ENCODE data around the gene TMBIM4.
"Not testable (repeated sequence)": the region's sequence is repeated elsewhere in the genome, so short reads cannot be mapped to it uniquely, and the experiment has no call there.

TMBIM4 gene

DNA sequence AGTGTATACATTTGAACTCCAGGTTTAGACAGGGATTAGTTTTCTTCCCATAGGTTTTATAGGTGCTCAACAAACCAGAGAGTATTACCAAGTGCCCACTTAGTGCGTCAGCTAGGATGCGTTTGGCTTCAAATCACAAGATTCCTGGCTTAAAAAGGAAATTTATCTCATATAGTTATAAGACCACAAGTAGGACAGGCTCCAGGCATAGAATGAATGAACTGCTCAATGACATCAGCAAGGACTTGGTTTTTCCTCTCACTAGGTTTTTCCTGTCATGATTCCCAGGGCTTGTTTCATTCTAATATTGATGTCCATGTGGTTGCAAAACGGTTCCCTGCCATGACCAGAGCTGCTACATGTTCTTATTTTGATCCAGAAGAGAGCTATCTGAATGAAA lies 13.2 kb upstream of the TMBIM4 start:
- no peaks in the 10 kb centered on the region for H3K4me1 ChIP-seq (ENCODE audit: control insufficient read depth, insufficient read depth, low read length)
- H3K9me3 ChIP-seq (ENCODE audit: control insufficient read depth, insufficient read depth, low read length), result no peaks in the 10 kb centered on the region
- H3K4me3 ChIP-seq (ENCODE audit: low read depth, low read length), result no peak overlapping the region
- H3K27ac ChIP-seq (ENCODE audit: low read depth, low read length), result no peak overlapping the region
- no peak overlapping the region for H3K9ac ChIP-seq (ENCODE audit: low read depth, low read length)
- H3K36me3 ChIP-seq (ENCODE audit: control insufficient read depth, insufficient read depth, low read length), result no peaks in the 10 kb centered on the region
- H3K27me3 ChIP-seq (ENCODE audit: control insufficient read depth, insufficient read depth, low read length), result peaks cover 12% of the 10 kb centered on the region

DNA sequence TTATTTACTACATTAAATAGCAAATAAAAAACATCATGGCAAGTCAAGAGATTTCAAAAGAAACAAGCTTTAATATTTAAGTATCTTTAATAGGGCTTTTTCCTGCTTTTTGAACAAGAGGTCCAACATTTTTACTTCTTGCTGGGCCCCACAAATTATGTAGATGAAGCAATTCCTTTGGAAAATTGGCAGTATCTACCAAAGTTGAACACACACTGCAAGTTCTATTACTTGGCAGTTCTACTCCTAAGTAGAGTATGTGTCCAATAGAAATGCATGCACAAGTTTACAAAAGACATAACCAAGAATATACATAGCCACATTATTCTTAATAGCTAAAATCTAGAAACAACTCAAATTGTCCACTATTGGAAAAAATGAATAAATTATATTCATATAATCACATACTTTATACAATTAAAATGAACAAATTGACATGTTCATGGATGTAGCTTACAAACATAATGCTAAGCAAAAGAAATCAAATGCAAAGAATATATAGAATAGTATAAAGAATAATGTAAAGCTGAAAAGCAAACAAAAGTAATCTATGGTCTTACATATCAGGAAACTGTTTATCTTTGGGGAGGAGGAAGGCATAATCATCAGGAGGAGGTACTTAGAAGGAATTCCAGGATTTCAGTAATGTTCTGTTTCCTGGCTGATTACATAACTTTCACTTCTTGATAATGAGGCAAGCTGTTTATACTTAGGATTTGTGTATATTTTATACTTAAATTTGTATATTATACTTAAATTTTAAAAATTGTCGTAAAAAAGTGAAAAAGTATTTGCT lies 6.5 kb upstream of the TMBIM4 start:
- Histone ChIP-seq H3K4me1 (ENCODE audit: control insufficient read depth, insufficient read depth, low read length) (no peaks in the 10 kb centered on the region), H3K9me3 (ENCODE audit: control insufficient read depth, insufficient read depth, low read length) (peaks cover 8% of the 10 kb centered on the region; the same call in 1 of the 2 replicates), H3K27me3 (ENCODE audit: control insufficient read depth, insufficient read depth, low read length) (no peaks in the 10 kb centered on the region; the same call in 1 of the 2 replicates), H3K9ac (ENCODE audit: low read depth, low read length) (no peak overlapping the region), H3K36me3 (ENCODE audit: control insufficient read depth, insufficient read depth, low read length) (no peaks in the 10 kb centered on the region), H3K4me3 (ENCODE audit: low read depth, low read length) (no peak overlapping the region), H3K27ac (ENCODE audit: low read depth, low read length) (no peak overlapping the region)

GRCh38 chr12:66174391-66175325 lies 4.9 kb upstream of the TMBIM4 start:
- not testable (repeated sequence) for H3K4me1 ChIP-seq (ENCODE audit: control insufficient read depth, insufficient read depth, low read length); H3K27me3 ChIP-seq (ENCODE audit: control insufficient read depth, insufficient read depth, low read length)

GRCh38 chr12:66170606-66171005 lies 810 bp upstream of the TMBIM4 start:
- peaks cover 8% of the 10 kb centered on the region; the same call in 1 of the 2 replicates for H3K9me3 ChIP-seq (ENCODE audit: control insufficient read depth, insufficient read depth, low read length)
- no peaks in the 10 kb centered on the region for H3K4me1 ChIP-seq (ENCODE audit: control insufficient read depth, insufficient read depth, low read length)
- no peaks in the 10 kb centered on the region for H3K36me3 ChIP-seq (ENCODE audit: control insufficient read depth, insufficient read depth, low read length)
- no peak overlapping the region for H3K9ac ChIP-seq (ENCODE audit: low read depth, low read length)
- H3K27ac ChIP-seq (ENCODE audit: low read depth, low read length), result no peak overlapping the region
- peak overlapping the region; percentile 92; the same call in 1 of the 2 replicates for H3K4me3 ChIP-seq (ENCODE audit: low read depth, low read length)
- H3K27me3 ChIP-seq (ENCODE audit: control insufficient read depth, insufficient read depth, low read length), result no peaks in the 10 kb centered on the region

More at GRCh38 chr12:66174391-66175325, 4.9 kb upstream of the TMBIM4 start:
- H3K4me3 ChIP-seq (ENCODE audit: low read depth, low read length); H3K9ac ChIP-seq (ENCODE audit: low read depth, low read length); H3K36me3 ChIP-seq (ENCODE audit: control insufficient read depth, insufficient read depth, low read length); H3K9me3 ChIP-seq (ENCODE audit: control insufficient read depth, insufficient read depth, low read length); H3K27ac ChIP-seq (ENCODE audit: low read depth, low read length): not testable (repeated sequence)

- Histone ChIP-seq H3K9me3 (ENCODE audit: control insufficient read depth, insufficient read depth, low read length) (no peaks in the 10 kb centered on the region; the same call in 1 of the 2 replicates), H3K4me1 (ENCODE audit: control insufficient read depth, insufficient read depth, low read length) (no peaks in the 10 kb centered on the region), H3K27ac (ENCODE audit: low read depth, low read length) (no peak overlapping the region), H3K27me3 (ENCODE audit: control insufficient read depth, insufficient read depth, low read length) (no peaks in the 10 kb centered on the region), H3K9ac (ENCODE audit: low read depth, low read length) (no peak overlapping the region), H3K4me3 (ENCODE audit: low read depth, low read length) (peak overlapping the region; percentile 92), H3K36me3 (ENCODE audit: control insufficient read depth, insufficient read depth, low read length) (no peaks in the 10 kb centered on the region)
Measured at GRCh38 chr12:66168410-66168809, 1.4 kb downstream of the TMBIM4 start.

GRCh38 chr12:66166561-66166960 lies 3.2 kb downstream of the TMBIM4 start:
- Histone ChIP-seq H3K27me3 (ENCODE audit: control insufficient read depth, insufficient read depth, low read length) (no peaks in the 10 kb centered on the region), H3K9ac (ENCODE audit: low read depth, low read length) (no peak overlapping the region), H3K27ac (ENCODE audit: low read depth, low read length) (no peak overlapping the region), H3K36me3 (ENCODE audit: control insufficient read depth, insufficient read depth, low read length) (no peaks in the 10 kb centered on the region), H3K4me3 (ENCODE audit: low read depth, low read length) (no peak overlapping the region), H3K9me3 (ENCODE audit: control insufficient read depth, insufficient read depth, low read length) (no peaks in the 10 kb centered on the region; the same call in 1 of the 2 replicates), H3K4me1 (ENCODE audit: control insufficient read depth, insufficient read depth, low read length) (no peaks in the 10 kb centered on the region)

DNA sequence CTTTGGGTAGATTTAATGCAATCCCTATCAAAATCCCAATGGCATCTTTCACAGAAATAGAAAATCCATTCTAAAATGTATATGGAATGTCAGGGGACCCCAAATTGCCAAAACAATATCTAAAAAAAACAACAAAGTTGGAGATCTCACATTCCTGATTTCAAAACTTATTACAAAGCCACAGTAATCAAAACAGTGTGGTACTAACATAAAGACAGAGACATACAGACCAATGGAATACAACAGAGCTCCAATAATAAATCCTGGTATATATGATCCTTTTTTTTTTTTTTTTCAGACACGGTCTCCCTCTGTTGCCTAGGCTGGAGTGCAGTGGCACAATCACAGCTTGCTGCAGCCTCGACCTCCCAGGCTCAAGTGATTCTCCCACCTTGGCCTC lies 4.7 kb downstream of the TMBIM4 start:
- H3K36me3 ChIP-seq (ENCODE audit: control insufficient read depth, insufficient read depth, low read length), result no peaks in the 10 kb centered on the region
- H3K27ac ChIP-seq (ENCODE audit: low read depth, low read length), result no peak overlapping the region

GRCh38 chr12:66164349-66164821 lies 5.4 kb downstream of the TMBIM4 start:
- Histone ChIP-seq H3K9me3 (ENCODE audit: control insufficient read depth, insufficient read depth, low read length) (no peaks in the 10 kb centered on the region; the same call in 1 of the 2 replicates), H3K4me3 (ENCODE audit: low read depth, low read length) (no peak overlapping the region), H3K4me1 (ENCODE audit: control insufficient read depth, insufficient read depth, low read length) (no peaks in the 10 kb centered on the region), H3K36me3 (ENCODE audit: control insufficient read depth, insufficient read depth, low read length) (no peaks in the 10 kb centered on the region), H3K9ac (ENCODE audit: low read depth, low read length) (no peak overlapping the region), H3K27ac (ENCODE audit: low read depth, low read length) (no peak overlapping the region), H3K27me3 (ENCODE audit: control insufficient read depth, insufficient read depth, low read length) (no peaks in the 10 kb centered on the region)

More for the DNA sequence above, 4.7 kb downstream of the TMBIM4 start:
- Histone ChIP-seq H3K9me3 (ENCODE audit: control insufficient read depth, insufficient read depth, low read length) (no peaks in the 10 kb centered on the region; the same call in 1 of the 2 replicates), H3K4me1 (ENCODE audit: control insufficient read depth, insufficient read depth, low read length) (no peaks in the 10 kb centered on the region), H3K4me3 (ENCODE audit: low read depth, low read length) (no peak overlapping the region), H3K9ac (ENCODE audit: low read depth, low read length) (no peak overlapping the region), H3K27me3 (ENCODE audit: control insufficient read depth, insufficient read depth, low read length) (no peaks in the 10 kb centered on the region)

DNA sequence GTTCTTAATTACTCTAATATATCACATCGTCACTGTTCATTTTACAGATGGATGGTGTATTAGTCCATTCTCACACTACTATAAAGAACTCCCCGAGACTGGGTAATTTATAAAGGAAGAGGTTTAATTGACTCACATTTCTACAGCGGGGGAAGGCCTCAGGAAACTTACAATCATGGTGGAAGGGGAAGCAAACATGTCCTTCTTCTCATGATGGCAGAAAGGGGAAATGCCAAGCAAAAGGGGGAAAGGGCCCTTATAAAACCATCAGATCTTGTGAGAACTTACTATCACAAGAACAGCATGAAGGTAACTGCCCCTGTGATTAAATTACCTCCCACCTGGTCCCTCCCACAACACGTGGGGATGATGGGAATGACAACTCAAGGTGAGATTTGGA lies 6.5 kb downstream of the TMBIM4 start:
- no peaks in the 10 kb centered on the region for H3K27me3 ChIP-seq (ENCODE audit: control insufficient read depth, insufficient read depth, low read length)
- no peaks in the 10 kb centered on the region for H3K4me1 ChIP-seq (ENCODE audit: control insufficient read depth, insufficient read depth, low read length)
- H3K27ac ChIP-seq (ENCODE audit: low read depth, low read length), result no peak overlapping the region
- no peaks in the 10 kb centered on the region; the same call in 1 of the 2 replicates for H3K9me3 ChIP-seq (ENCODE audit: control insufficient read depth, insufficient read depth, low read length)
- H3K9ac ChIP-seq (ENCODE audit: low read depth, low read length), result no peak overlapping the region
- no peaks in the 10 kb centered on the region for H3K36me3 ChIP-seq (ENCODE audit: control insufficient read depth, insufficient read depth, low read length)
- H3K4me3 ChIP-seq (ENCODE audit: low read depth, low read length), result no peak overlapping the region

- Histone ChIP-seq H3K9me3 (ENCODE audit: control insufficient read depth, insufficient read depth, low read length) (no peaks in the 10 kb centered on the region; the same call in 1 of the 2 replicates), H3K4me1 (ENCODE audit: control insufficient read depth, insufficient read depth, low read length) (no peaks in the 10 kb centered on the region), H3K36me3 (ENCODE audit: control insufficient read depth, insufficient read depth, low read length) (no peaks in the 10 kb centered on the region), H3K27me3 (ENCODE audit: control insufficient read depth, insufficient read depth, low read length) (no peaks in the 10 kb centered on the region), H3K9ac (ENCODE audit: low read depth, low read length) (no peak overlapping the region), H3K4me3 (ENCODE audit: low read depth, low read length) (no peak overlapping the region), H3K27ac (ENCODE audit: low read depth, low read length) (no peak overlapping the region)
Measured at GRCh38 chr12:66162701-66163100, 7.1 kb downstream of the TMBIM4 start.

Data from HUES48 (cell line).